Right lobe of liver (tissue), 6 donors: ENCODE data around the gene TSHZ3. TPM values are rescaled to one million over a fixed set of nuclear protein-coding genes. Genes with fewer than 3 reads are reported as not detected.

Experiments
- ATAC-seq, 4 donors: fragments of 200-7000 bp; cut with Tn5 transposase; one replicate each; pipeline ENCODE4 v1.9.1; 2020; ENCODE audit warnings: mild to moderate bottlenecking in 4 of 4, moderate library complexity in 4 of 4
- DNase-seq, 3 donors: peaks; one replicate each; pipeline ENCODE4 v3.0.0-alpha.2; 2020
- H3K27ac ChIP-seq, 3 donors: fragments of 200-600 bp; one replicate each; pipeline ENCODE4 v1.8.0; 2022
- H3K27me3 ChIP-seq, 2 donors: fragments of 200-600 bp; one replicate each; pipeline ENCODE4 v1.8.0; 2022
- H3K36me3 ChIP-seq, 4 donors: fragments of 200-600 bp; sonication (generic) in 1 of 4; one replicate each; pipeline versions ENCODE4 v1.5.1 to v1.8.0; 2017 to 2022; ENCODE audit warnings: control low read depth in 1 of 4
- H3K4me1 ChIP-seq, 4 donors: fragments of 200-600 bp; sonication (generic) in 1 of 4; one replicate each; pipeline versions ENCODE4 v1.5.1 to v1.8.0; 2017 to 2022; ENCODE audit warnings: control low read depth in 1 of 4
- H3K4me3 ChIP-seq, 3 donors: fragments of 200-600 bp; one replicate each; pipeline ENCODE4 v1.8.0; 2022
- H3K9me3 ChIP-seq, 4 donors: fragments of 200-600 bp; sonication (generic) in 1 of 4; one replicate each; pipeline versions ENCODE4 v1.5.1 to v1.8.0; 2017 to 2022; ENCODE audit warnings: control low read depth in 1 of 4
- CTCF ChIP-seq, 4 donors: fragments of 200-600 bp in 3 of 4; fragments of 450-650 bp in 1 of 4; IDR thresholded peaks; one replicate each; pipeline versions ENCODE4 v1.5.1 to v1.8.0; 2016 to 2022; ENCODE audit warnings: antibody characterized with exemption in 4 of 4, mild to moderate bottlenecking in 2 of 4
- POLR2A ChIP-seq: fragments of 450-650 bp; IDR thresholded peaks from one replicate; pipeline ENCODE4 v1.6.1; 2017; ENCODE audit warnings: antibody characterized with exemption, mild to moderate bottlenecking
- WGBS: methylation state at CpG from one replicate; pipeline ENCODE4 v1.1.6; 2018; ENCODE audit warnings: low coverage, low lambda C conversion rate; ENCODE audit not compliant: insufficient coverage; ENCODE audit errors: missing lambda C conversion rate; 5-methylcytosine and 5-hydroxymethylcytosine counted together
- intact Hi-C, 2 donors: fragments of 100-400 bp; cut with DNase I; formaldehyde crosslinking; loops; one replicate each; pipeline versions ENCODE4 v1.11.2 to v1.14.1; 2022
- total RNA-seq, 6 experiments: library from RNA; depleted of rRNA in 2 of 6; stranded (reverse); fragments of >200 nt in 2 of 6; fragmentation: NEBNext Ultra II Directional in 3 of 6; extraction: Animal tissue kit (Norgen Biotek cat#: 25700) in 3 of 6; gene quantifications; one replicate each; pipeline versions ENCODE4 v1.1.0 to v1.2.4, GENCODE V29; 2016 to 2023
- donor health status: DM: no; HTN: yes; CAD: no.
- donor health status: DM: no; HTN: no; CAD: no.
- donor health status: DM: no; HTN: no; CAD: no.
- donor health status: DM: no; HTN: yes; CAD: no.
- donor health status: DM: no; HTN: yes; CAD: no.

The TSHZ3 gene
- total RNA-seq, 6 experiments from 2014 or later = 1.2 to 1.6 (median 1.3) TPM

DNA sequence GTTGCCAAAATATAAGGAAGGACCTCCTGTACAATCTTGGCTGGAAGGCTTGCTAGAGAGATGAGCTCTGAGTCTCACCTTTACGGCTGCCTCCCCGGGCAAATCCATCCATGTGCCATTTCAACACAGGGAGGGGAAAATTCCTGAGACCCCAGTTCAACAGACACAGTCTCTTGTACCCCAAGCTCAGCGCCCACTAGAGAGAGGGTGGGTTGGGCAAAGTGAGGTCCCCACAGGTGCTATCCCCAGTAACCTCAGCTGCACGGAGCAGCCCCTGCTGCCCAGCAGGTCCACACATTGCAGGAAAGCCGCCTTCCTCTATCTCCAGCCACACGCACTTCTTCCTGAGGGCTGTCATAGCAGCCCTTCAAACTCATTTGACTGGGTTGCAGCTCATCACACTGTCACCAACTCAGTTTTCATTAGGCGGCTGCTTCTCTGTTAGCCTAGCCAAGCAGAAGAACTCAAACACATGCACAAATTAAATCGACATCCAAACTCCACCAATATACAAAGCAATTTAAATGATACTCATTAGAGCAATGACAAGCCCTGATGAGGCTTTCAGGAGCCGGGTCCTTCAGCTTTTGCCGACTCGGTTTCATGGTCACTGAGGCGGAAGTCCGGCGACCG is 80.4 kb downstream of the TSHZ3 start:
- TF ChIP-seq POLR2A = no peak
- no peak for TF ChIP-seq CTCF (IDR thresholded peaks at IDR 0.05)
- intact Hi-C loops = no loop called here
- DNase-seq = peak in 1 of 3 donors; percentile 29
- H3K36me3 ChIP-seq = no peaks in the 10 kb centered on the region
- no peaks in the 10 kb centered on the region for H3K4me1 ChIP-seq
- no peak overlapping the region for H3K4me3 ChIP-seq
- 83% methylated on average over 10 of the region's 15 CpGs for whole genome bisulfite sequencing
- H3K27ac ChIP-seq = no peak overlapping the region
- ATAC-seq = no peak
- no peaks in the 10 kb centered on the region for H3K9me3 ChIP-seq
- H3K27me3 ChIP-seq = no peaks in the 10 kb centered on the region

DNA sequence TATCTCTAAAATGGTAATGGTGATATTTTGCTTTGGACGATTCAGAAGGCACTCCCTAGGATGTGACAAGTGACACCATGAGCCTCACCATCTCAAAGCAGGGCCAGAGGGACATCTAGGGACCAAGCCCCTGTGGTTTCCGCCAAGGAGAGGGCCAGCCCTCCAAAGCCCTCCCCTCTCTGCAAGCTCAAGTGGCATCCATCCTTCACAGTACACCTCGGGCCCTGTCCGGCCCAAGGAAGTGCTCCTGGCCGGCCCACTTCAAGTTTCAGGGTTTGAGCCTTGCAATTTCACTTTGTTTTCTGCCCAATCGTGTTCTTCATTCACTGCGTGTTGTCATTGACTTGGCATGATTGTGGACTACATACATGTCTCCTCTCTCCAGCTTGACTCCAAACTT is 82.5 kb downstream of the TSHZ3 start:
- Histone ChIP-seq H3K4me3 (no peak overlapping the region), H3K27ac (no peak overlapping the region), H3K4me1 (no peaks in the 10 kb centered on the region), H3K27me3 (no peaks in the 10 kb centered on the region), H3K9me3 (no peaks in the 10 kb centered on the region), H3K36me3 (no peaks in the 10 kb centered on the region)
- TF ChIP-seq POLR2A = no peak
- TF ChIP-seq CTCF (IDR thresholded peaks at IDR 0.05) = no peak
- DNase-seq (peak in 1 of 3 donors; percentile 16), ATAC-seq (no peak)
- intact Hi-C loops = no loop called here
- 67% methylated on average over 2 of the region's 7 CpGs for WGBS

- ATAC-seq (no peak), DNase-seq (no peak)
- H3K9me3 ChIP-seq = no peaks in the 10 kb centered on the region
- H3K36me3 ChIP-seq = no peaks in the 10 kb centered on the region
- no peaks in the 10 kb centered on the region for H3K27me3 ChIP-seq
- H3K27ac ChIP-seq = no peak overlapping the region
- 37% methylated on average over 3 of the region's 4 CpGs for WGBS
- H3K4me1 ChIP-seq = no peaks in the 10 kb centered on the region
- H3K4me3 ChIP-seq = no peak overlapping the region
- TF ChIP-seq POLR2A = no peak
- TF ChIP-seq CTCF (IDR thresholded peaks at IDR 0.05) = no peak
- intact Hi-C loops = no loop called here
These were observed 83.0 kb downstream of the TSHZ3 start for GRCh38 chr19:31266196-31266595.

GRCh38 chr19:31264041-31264778 is 85.0 kb downstream of the TSHZ3 start:
- no peak overlapping the region for H3K27ac ChIP-seq
- H3K4me1 ChIP-seq = no peaks in the 10 kb centered on the region
- no peaks in the 10 kb centered on the region for H3K9me3 ChIP-seq
- 27% methylated on average over 5 of the region's 9 CpGs for WGBS
- ATAC-seq = no peak
- TF ChIP-seq CTCF (IDR thresholded peaks at IDR 0.05) = no peak
- no peak for TF ChIP-seq POLR2A
- H3K36me3 ChIP-seq = no peaks in the 10 kb centered on the region
- no peak overlapping the region for H3K4me3 ChIP-seq
- no peaks in the 10 kb centered on the region for H3K27me3 ChIP-seq
- intact Hi-C loops = no loop called here
- peak in 2 of 3 donors; percentile 32 for DNase-seq
